HG03460 (cell line): ENCODE measurements around the gene LRRC8E.

Experiments used
- ATAC-seq: cut with Tn5 transposase; IDR thresholded peaks from one replicate; pipeline ENCODE4 v1.9.1; 2021; ENCODE audit not compliant: unreplicated experiment

Gene LRRC8E

GRCh38 chr19:7918615-7919421, 30.5 kb downstream of the LRRC8E start:
- ATAC-seq = no peak

GRCh38 chr19:7919610-7920518, 31.6 kb downstream of the LRRC8E start, which contains the start of gene SNAPC2:
Gene SNAPC2 (plus strand): TSS chr19:7920338. CDS start chr19:7920367, 29 bp downstream.
- ATAC-seq = peak; percentile 52

- ATAC-seq = peak; percentile 31
Observed at GRCh38 chr19:7920519-7921301, 32.4 kb downstream of the LRRC8E start.

GRCh38 chr19:7921302-7921966, 33.1 kb downstream of the LRRC8E start:
- no peak for ATAC-seq

- no peak for ATAC-seq
Observed at GRCh38 chr19:7921967-7922835, 33.9 kb downstream of the LRRC8E start.

- ATAC-seq = no peak
Observed at GRCh38 chr19:7922836-7923195, 34.5 kb downstream of the LRRC8E start.

- no peak for ATAC-seq
Observed at GRCh38 chr19:7923295-7924191, 35.2 kb downstream of the LRRC8E start.

GRCh38 chr19:7924241-7924640, 35.9 kb downstream of the LRRC8E start:
- ATAC-seq = no peak

GRCh38 chr19:7924651-7925170, 36.4 kb downstream of the LRRC8E start:
- no peak for ATAC-seq

GRCh38 chr19:7925171-7925851, 37.0 kb downstream of the LRRC8E start:
- ATAC-seq = no peak

- ATAC-seq = no peak
Observed at GRCh38 chr19:7926021-7926726, 37.9 kb downstream of the LRRC8E start, which contains the start of gene CTXN1. Gene CTXN1 (minus strand): TSS chr19:7926135. CDS start chr19:7925538, 597 bp downstream.

- no peak for ATAC-seq
Observed at GRCh38 chr19:7926727-7927604, 38.7 kb downstream of the LRRC8E start.

- no peak for ATAC-seq
Observed at GRCh38 chr19:7927605-7928333, 39.5 kb downstream of the LRRC8E start.

GRCh38 chr19:7928334-7928706, 40.0 kb downstream of the LRRC8E start:
- no peak for ATAC-seq
